Measurements from ENCODE around the gene C2CD3. TPM values are rescaled to one million over a fixed set of nuclear protein-coding genes. Genes with fewer than 3 reads are reported as not detected.

Gene C2CD3
- total RNA-seq, 4 donors from 2014 or later, result 16.8 to 50.3 (median 29.0) TPM

DNA sequence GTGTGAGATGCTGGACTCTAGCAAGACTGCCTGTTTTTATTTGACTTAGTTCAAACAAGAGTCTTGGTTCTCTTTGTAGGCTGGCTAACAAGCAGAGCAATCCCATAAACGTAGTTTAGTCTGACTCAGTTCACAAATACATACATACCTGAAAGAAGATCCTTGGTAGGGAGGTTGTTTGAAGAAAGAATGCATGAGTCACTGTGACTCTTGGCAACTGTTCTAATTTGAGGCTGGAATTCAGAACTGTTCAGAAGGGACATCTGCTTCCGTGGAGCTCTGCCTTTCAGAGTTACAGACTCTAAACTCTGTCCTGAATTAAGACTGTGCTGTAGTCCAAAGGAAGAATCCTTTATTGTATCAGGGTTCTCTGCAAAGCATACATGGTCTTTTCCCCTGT, 32.2 kb downstream of the C2CD3 start:
- Histone ChIP-seq H3K9me3 (no peaks in the 10 kb centered on the region), H3K27ac (no peak overlapping the region), H3K4me1 (no peaks in the 10 kb centered on the region), H3K36me3 (peaks cover 0 to 17% (median 0%) of the 10 kb centered on the region in 3 donors), H3K27me3 (no peaks in the 10 kb centered on the region), H3K4me3 (no peak overlapping the region)
- TF ChIP-seq, protein P1, sequence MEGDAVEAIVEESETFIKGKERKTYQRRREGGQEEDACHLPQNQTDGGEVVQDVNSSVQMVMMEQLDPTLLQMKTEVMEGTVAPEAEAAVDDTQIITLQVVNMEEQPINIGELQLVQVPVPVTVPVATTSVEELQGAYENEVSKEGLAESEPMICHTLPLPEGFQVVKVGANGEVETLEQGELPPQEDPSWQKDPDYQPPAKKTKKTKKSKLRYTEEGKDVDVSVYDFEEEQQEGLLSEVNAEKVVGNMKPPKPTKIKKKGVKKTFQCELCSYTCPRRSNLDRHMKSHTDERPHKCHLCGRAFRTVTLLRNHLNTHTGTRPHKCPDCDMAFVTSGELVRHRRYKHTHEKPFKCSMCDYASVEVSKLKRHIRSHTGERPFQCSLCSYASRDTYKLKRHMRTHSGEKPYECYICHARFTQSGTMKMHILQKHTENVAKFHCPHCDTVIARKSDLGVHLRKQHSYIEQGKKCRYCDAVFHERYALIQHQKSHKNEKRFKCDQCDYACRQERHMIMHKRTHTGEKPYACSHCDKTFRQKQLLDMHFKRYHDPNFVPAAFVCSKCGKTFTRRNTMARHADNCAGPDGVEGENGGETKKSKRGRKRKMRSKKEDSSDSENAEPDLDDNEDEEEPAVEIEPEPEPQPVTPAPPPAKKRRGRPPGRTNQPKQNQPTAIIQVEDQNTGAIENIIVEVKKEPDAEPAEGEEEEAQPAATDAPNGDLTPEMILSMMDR (IDR thresholded peaks at IDR 0.05), result no peak
- TF ChIP-seq POLR2A (IDR thresholded peaks at IDR 0.05), result no peak
- no peak for DNase-seq

DNA sequence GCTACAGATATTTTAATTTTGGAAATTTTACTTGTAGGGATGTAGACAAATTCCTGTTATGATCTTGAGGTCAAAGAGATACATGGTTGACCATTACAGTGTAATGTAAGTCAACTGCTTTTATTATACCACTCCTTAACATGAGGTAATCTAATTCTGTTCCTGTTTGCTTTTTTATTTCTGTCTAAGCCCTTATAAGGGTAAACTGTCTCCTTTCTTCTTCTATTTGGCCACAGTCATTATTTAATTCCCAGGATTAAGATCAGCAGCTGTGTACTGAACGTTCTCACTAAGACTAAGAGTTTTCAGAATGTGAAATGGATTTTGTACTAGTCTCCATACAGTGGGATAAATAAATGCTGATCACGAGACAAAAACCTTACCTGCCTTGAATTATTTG, 32.8 kb downstream of the C2CD3 start:
- Histone ChIP-seq H3K4me3 (no peak overlapping the region), H3K4me1 (no peaks in the 10 kb centered on the region), H3K36me3 (peaks cover 0 to 22% (median 0%) of the 10 kb centered on the region in 3 donors), H3K27me3 (no peaks in the 10 kb centered on the region), H3K27ac (no peak overlapping the region), H3K9me3 (no peaks in the 10 kb centered on the region)
- no peak for TF ChIP-seq POLR2A (IDR thresholded peaks at IDR 0.05)
- TF ChIP-seq, protein P1 (IDR thresholded peaks at IDR 0.05), result no peak
- no peak for DNase-seq

DNA sequence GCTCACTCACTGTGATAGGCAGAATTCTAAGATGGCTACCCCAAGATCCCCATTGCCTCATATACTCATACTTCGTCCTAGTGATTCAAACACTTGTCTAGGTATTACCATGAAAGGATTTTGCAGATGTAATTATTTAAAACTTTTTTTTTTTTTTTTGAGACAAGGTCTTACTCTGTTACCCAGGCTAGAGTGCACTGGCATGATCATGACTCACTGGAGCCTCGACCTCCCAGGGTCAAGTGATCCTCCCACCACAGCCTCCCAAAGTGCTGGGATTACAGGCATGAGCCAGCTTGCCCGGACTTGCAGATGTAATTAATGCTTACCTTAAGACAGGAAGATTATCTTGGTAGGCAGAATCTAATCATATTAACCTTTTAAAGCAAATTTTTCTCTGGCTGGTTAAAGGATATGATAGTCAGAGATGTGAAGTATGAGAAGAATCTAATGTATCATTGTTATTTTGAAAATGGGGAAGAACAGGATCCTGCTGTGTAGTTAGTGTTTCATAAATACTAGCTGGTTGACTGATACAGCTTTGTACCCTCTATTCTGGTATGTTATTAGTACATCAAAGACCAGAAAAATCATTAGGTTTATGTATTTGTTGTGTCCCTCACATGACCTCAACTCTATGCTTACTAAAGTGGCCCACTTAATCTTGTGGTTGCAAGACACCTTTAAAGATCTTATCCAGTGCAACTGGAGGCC, 35.5 kb downstream of the C2CD3 start:
- H3K36me3 ChIP-seq, result peaks cover 0 to 38% (median 0%) of the 10 kb centered on the region in 3 donors
- no peak overlapping the region for H3K4me3 ChIP-seq
- DNase-seq, result no peak
- no peaks in the 10 kb centered on the region for H3K4me1 ChIP-seq
- H3K9me3 ChIP-seq, result no peaks in the 10 kb centered on the region
- H3K27me3 ChIP-seq, result no peaks in the 10 kb centered on the region
- TF ChIP-seq POLR2A (IDR thresholded peaks at IDR 0.05), result no peak
- TF ChIP-seq, protein P1 (IDR thresholded peaks at IDR 0.05), result no peak
- H3K27ac ChIP-seq, result no peak overlapping the region

DNA sequence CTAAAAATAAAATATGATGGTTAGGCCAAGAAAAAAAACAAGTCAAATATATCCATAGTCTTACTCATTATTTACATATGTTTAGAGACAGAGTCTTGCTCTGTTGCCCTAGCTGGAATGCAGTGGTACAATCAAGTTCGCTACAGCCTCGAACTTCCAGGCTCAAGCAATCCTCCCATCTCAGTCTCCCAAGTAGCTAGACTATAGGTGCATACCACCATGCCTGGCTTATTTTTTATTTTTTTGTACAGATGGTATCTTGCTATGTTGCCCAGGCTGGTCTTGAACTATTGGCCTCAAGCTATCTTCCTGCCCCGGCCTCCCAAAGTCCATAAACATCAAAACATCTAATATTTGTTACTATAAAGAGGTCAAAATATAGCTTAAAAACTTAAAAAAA, 36.1 kb downstream of the C2CD3 start:
- TF ChIP-seq, protein P1 (IDR thresholded peaks at IDR 0.05), result no peak
- TF ChIP-seq POLR2A (IDR thresholded peaks at IDR 0.05), result no peak
- peaks cover 0 to 38% (median 0%) of the 10 kb centered on the region in 3 donors for H3K36me3 ChIP-seq
- no peaks in the 10 kb centered on the region for H3K27me3 ChIP-seq
- no peak overlapping the region for H3K27ac ChIP-seq
- DNase-seq, result no peak
- no peak overlapping the region for H3K4me3 ChIP-seq
- H3K9me3 ChIP-seq, result no peaks in the 10 kb centered on the region
- H3K4me1 ChIP-seq, result no peaks in the 10 kb centered on the region

DNA sequence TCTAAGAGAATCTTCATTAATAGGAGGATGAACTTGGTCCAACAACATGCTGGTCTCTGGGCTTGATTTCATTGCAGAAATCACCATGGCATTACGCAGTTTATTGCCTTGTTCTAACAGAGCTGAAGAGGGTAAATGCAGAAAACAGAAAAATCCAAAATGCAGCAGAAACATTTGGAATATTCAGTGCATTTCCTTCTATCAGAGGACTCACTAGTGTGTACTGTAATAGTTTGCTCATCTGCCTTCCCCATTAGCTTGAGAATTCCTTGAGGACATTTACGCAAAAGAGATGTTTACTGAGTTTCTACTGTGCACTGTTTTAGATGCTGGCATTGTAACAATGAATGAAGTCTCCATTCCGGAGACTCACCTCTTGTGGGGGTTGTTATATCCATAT, 37.4 kb downstream of the C2CD3 start:
- peaks cover 0 to 38% (median 0%) of the 10 kb centered on the region in 3 donors for H3K36me3 ChIP-seq
- H3K4me1 ChIP-seq, result no peaks in the 10 kb centered on the region
- no peaks in the 10 kb centered on the region for H3K27me3 ChIP-seq
- DNase-seq, result no peak
- TF ChIP-seq POLR2A (IDR thresholded peaks at IDR 0.05), result no peak
- TF ChIP-seq, protein P1 (IDR thresholded peaks at IDR 0.05), result no peak
- no peak overlapping the region for H3K27ac ChIP-seq
- no peak overlapping the region for H3K4me3 ChIP-seq
- no peaks in the 10 kb centered on the region for H3K9me3 ChIP-seq
